Central memory CD8-positive, alpha-beta T cell (primary cell): ENCODE results near the gene USP48.
A peak's percentile ranks its signal among the peaks of the same experiment; 100 is the strongest.
"Not testable (repeated sequence)": the region's sequence is repeated elsewhere in the genome, so short reads cannot be mapped to it uniquely, and the experiment has no call there.

Experiments
- ATAC-seq: fragments of 150-1000 bp; cut with Tn5 transposase; replicated peaks from 2 replicates; pipeline ENCODE4 v1.10.0; 2022; ENCODE audit warnings: mild to moderate bottlenecking, moderate FRiP score, moderate number of reproducible peaks; ENCODE audit not compliant: poor library complexity, severe bottlenecking; ENCODE audit errors: extremely low read depth
- DNase-seq, 2 donors: peaks; one replicate each; pipeline ENCODE4 v3.0.0; 2021; ENCODE audit warnings: low spot score in 2 of 2
- H3K27ac Mint-ChIP-seq: one replicate; pipeline ENCODE4 v1.8.0; 2022; ENCODE audit warnings: low read depth, mild to moderate bottlenecking, moderate library complexity, mixed read lengths
- H3K27me3 Mint-ChIP-seq: one replicate; pipeline ENCODE4 v1.8.0; 2022; ENCODE audit warnings: mixed read lengths
- H3K36me3 Mint-ChIP-seq: one replicate; pipeline ENCODE4 v1.8.0; 2022; ENCODE audit warnings: mild to moderate bottlenecking, moderate library complexity, mixed read lengths; ENCODE audit not compliant: insufficient read depth
- H3K4me1 Mint-ChIP-seq: one replicate; pipeline ENCODE4 v1.8.0; 2022; ENCODE audit warnings: mixed read lengths
- H3K4me3 Mint-ChIP-seq: one replicate; pipeline ENCODE4 v1.8.0; 2022; ENCODE audit warnings: mild to moderate bottlenecking, moderate library complexity, mixed read lengths
- H3K9me3 Mint-ChIP-seq: one replicate; pipeline ENCODE4 v1.8.0; 2022; ENCODE audit warnings: mixed read lengths

USP48 gene

GRCh38 chr1:21691739-21692138 lies 91.2 kb downstream of the USP48 start:
- ATAC-seq = no peak
- DNase-seq = no peak

DNA sequence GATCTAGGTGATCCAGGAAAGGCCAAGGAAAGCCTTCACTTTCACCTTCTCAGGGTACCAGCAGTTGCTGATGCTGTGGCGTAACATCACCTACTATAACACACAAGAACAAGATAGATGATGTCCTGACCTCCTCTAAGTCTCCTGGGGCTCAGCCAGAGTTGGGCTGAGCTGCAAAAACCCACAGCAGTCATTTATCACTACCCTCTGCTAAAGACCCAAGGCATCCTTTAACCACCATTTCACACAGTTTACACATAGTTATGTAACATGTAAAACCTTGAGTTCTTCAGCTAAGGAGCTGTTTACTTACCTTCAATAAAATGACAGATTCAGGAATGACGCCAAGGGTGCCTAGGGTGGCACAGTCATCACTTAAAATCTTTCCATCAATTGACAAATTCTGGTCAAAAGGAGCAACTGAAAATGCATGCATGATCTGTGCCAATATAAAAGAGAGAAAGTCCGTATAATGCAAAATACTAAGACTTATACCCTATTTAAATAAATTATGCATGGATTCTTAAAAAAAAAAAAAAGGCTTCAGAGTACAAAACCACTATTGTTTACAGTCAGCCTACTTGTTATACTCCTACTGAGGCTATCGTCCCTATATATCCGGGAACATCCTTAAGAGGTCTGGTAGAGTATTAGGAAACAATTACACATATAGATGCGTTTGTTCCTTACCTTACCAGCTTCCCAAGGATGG lies 93.1 kb downstream of the USP48 start:
- H3K27me3 Mint-ChIP-seq = no peaks in the 10 kb centered on the region
- H3K27ac Mint-ChIP-seq = no peak overlapping the region
- no peaks in the 10 kb centered on the region for H3K4me1 Mint-ChIP-seq
- peaks cover 70% of the 10 kb centered on the region for H3K36me3 Mint-ChIP-seq
- H3K9me3 Mint-ChIP-seq = no peaks in the 10 kb centered on the region
- no peak for ATAC-seq
- DNase-seq = no peak
- no peak overlapping the region for H3K4me3 Mint-ChIP-seq

More at GRCh38 chr1:21691739-21692138, 91.2 kb downstream of the USP48 start:
- Mint-ChIP-seq H3K27ac (no peak overlapping the region), H3K27me3 (no peaks in the 10 kb centered on the region), H3K4me1 (no peaks in the 10 kb centered on the region), H3K4me3 (no peak overlapping the region), H3K36me3 (peaks cover 61% of the 10 kb centered on the region), H3K9me3 (no peaks in the 10 kb centered on the region)

DNA sequence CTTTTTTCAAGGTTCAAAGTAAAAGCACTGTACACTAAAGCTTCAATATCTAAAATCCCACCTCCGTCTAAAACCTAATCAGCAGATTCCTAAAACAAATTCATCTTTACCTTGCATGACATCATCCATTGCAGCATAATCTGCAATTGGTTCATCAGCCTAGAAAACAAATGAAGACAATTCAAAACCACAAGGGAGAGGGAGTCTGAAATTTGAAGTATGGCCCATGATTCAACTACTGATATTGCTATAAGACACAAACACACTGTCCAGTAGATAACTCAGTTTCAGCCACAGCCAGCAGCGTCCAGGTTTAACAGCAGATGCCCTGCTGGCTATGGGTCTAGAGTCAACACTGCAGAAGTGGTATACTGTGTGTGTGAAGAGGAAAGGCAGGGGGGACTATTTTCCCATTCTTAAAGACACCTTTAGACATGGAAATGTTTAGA lies 95.8 kb downstream of the USP48 start:
- Mint-ChIP-seq H3K4me3 (no peak overlapping the region), H3K36me3 (peaks cover 66% of the 10 kb centered on the region), H3K4me1 (no peaks in the 10 kb centered on the region), H3K9me3 (no peaks in the 10 kb centered on the region), H3K27me3 (no peaks in the 10 kb centered on the region), H3K27ac (no peak overlapping the region)
- no peak for ATAC-seq
- no peak for DNase-seq

DNA sequence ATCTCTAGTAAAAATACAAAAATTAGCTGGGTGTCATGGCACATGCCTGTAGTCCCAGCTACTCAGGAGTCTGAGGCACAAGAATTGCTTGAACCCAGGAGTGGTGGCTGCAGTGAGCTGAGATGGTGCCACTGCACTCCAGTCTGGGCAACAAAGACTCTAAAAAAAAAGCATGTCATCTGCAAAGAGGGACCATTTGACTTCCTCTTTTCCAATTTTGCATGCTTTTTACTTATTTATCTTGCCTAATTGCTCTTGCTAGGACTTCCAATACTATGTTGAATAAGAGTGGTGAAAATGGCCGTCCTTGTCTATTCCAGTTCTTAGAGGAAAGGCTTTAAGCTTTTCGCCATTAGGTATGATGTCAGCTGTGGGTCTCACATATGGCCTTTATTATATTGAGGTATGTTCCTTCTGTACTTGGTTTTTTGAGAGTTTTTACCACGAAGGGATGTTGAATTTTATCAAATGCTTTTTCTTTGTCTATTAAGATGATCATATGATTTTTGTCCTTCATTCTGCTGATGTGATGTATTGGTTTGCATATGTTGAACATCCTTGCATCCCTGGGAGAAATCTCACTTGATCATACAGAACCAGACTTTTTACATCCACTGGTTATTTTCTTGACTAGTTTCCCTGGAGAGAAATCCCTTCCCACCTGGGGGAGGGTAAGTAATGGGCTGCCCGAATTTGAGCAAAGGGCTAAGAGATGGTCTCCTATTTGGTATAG lies 96.8 kb downstream of the USP48 start:
- DNase-seq = no peak
- ATAC-seq = no peak
- Mint-ChIP-seq H3K4me1 (no peaks in the 10 kb centered on the region), H3K9me3 (no peaks in the 10 kb centered on the region), H3K27me3 (no peaks in the 10 kb centered on the region), H3K27ac (peak overlapping the region; percentile 38), H3K36me3 (peaks cover 63% of the 10 kb centered on the region), H3K4me3 (no peak overlapping the region)

GRCh38 chr1:21681426-21681825 lies 101.5 kb downstream of the USP48 start:
- Mint-ChIP-seq H3K4me1 (no peaks in the 10 kb centered on the region), H3K27ac (no peak overlapping the region), H3K36me3 (peaks cover 38% of the 10 kb centered on the region), H3K9me3 (no peaks in the 10 kb centered on the region), H3K27me3 (no peaks in the 10 kb centered on the region), H3K4me3 (no peak overlapping the region)
- no peak for ATAC-seq
- no peak for DNase-seq

DNA sequence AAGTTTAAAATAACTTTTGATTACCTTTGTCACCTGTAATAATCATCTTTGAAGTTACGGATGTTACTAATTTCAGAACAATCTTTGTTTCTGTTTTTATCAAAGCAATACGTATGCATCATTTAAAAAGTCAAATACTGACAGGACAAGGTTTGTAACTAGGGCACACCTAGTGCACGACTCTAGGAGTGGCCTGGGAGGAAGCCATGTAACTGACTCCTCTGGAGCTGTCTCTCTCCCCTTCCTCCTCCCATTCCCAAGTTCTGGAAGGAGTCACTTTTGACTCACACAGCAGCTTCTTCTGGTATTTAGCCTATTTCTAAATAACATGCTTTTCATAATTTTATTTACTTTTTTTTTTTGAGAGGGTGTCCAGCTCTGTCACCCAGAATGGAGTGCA lies 102.0 kb downstream of the USP48 start:
- no peak for ATAC-seq
- Mint-ChIP-seq H3K4me3 (no peak overlapping the region), H3K27ac (no peak overlapping the region), H3K9me3 (no peaks in the 10 kb centered on the region), H3K36me3 (peaks cover 34% of the 10 kb centered on the region), H3K4me1 (no peaks in the 10 kb centered on the region), H3K27me3 (no peaks in the 10 kb centered on the region)
- no peak for DNase-seq

- Mint-ChIP-seq H3K4me3 (no peak overlapping the region), H3K27me3 (no peaks in the 10 kb centered on the region), H3K36me3 (peaks cover 32% of the 10 kb centered on the region), H3K27ac (no peak overlapping the region), H3K4me1 (no peaks in the 10 kb centered on the region), H3K9me3 (no peaks in the 10 kb centered on the region)
- no peak for DNase-seq
- ATAC-seq = no peak
Observed at GRCh38 chr1:21680381-21680780, 102.6 kb downstream of the USP48 start.

DNA sequence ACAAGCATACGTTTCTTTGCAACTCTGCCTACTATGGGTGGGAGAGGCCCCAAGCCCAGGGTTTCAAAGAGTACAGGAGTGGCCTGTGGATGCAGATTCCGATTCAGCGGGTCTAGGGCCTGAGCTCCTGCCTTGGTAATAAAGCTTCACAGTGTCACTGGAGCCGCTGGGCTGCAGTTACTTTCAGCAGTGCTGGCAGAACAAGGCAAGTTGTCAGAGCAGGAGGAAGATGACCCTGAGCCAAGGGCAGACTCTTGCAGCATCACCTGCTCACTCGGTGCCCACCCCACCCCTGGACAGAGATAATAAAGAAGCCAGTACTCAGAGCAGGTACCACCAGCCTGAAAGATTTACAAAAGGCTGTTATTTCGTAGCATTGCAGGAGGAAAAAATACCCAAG lies 105.8 kb downstream of the USP48 start:
- ATAC-seq (no peak), DNase-seq (no peak)
- Mint-ChIP-seq H3K36me3 (peaks cover 17% of the 10 kb centered on the region), H3K27me3 (no peaks in the 10 kb centered on the region), H3K27ac (no peak overlapping the region), H3K4me3 (no peak overlapping the region), H3K9me3 (no peaks in the 10 kb centered on the region), H3K4me1 (no peaks in the 10 kb centered on the region)

DNA sequence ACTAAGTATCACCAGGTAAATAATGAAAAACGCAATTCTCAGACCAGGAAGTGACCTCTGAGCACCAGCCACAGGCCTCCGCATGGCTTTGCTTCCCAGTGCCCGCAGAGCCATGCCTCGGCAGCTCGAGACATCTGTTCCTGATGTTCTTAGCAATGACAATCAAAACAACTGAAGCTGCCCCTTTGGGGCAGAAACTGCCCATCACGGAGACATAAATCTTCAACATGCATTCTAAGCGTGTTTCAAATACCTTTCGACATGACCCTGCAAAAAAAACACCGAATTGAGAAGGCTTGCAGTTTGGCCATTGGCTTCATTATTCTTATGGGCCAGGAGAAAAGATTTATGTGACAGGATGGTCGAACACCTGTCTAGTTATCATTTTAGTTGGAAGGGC lies 108.0 kb downstream of the USP48 start:
- Mint-ChIP-seq H3K27ac (no peak overlapping the region), H3K4me3 (no peak overlapping the region), H3K9me3 (no peaks in the 10 kb centered on the region), H3K36me3 (peaks cover 11% of the 10 kb centered on the region), H3K27me3 (no peaks in the 10 kb centered on the region), H3K4me1 (no peaks in the 10 kb centered on the region)
- DNase-seq (no peak), ATAC-seq (no peak)

DNA sequence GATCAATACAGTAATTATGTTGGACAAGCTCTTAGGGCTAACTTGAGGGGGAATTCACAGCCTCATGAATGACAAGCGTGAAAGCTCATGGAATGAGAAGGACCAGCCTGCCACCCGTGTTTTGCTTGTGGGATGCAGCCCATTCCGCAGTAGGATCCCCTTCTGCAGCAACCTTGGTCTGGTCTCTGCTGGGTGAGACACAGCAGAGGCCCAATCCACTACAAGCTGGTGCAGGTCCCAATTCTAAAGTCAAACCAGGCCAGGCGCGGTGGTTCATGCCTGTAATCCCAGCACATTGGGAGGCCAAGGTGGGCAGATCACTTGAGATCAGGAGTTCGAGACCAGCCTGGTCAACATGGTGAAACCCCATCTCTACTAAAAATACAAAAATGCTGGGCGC lies 109.1 kb downstream of the USP48 start:
- DNase-seq, ATAC-seq, H3K36me3 Mint-ChIP-seq, H3K27ac Mint-ChIP-seq, H3K4me3 Mint-ChIP-seq, H3K27me3 Mint-ChIP-seq, H3K9me3 Mint-ChIP-seq, H3K4me1 Mint-ChIP-seq: not testable (repeated sequence)

GRCh38 chr1:21673277-21673780 lies 109.6 kb downstream of the USP48 start:
- H3K27ac Mint-ChIP-seq = no peak overlapping the region
- peaks cover 6% of the 10 kb centered on the region for H3K36me3 Mint-ChIP-seq
- H3K27me3 Mint-ChIP-seq = peaks cover 3% of the 10 kb centered on the region
- ATAC-seq (no peak), DNase-seq (no peak)
- no peaks in the 10 kb centered on the region for H3K9me3 Mint-ChIP-seq
- H3K4me3 Mint-ChIP-seq = no peak overlapping the region
- H3K4me1 Mint-ChIP-seq = no peaks in the 10 kb centered on the region

GRCh38 chr1:21672478-21673276 lies 110.3 kb downstream of the USP48 start:
- no peak overlapping the region for H3K27ac Mint-ChIP-seq
- peaks cover 9% of the 10 kb centered on the region for H3K27me3 Mint-ChIP-seq
- H3K9me3 Mint-ChIP-seq = no peaks in the 10 kb centered on the region
- H3K4me1 Mint-ChIP-seq = no peaks in the 10 kb centered on the region
- H3K4me3 Mint-ChIP-seq = no peak overlapping the region
- DNase-seq (no peak), ATAC-seq (no peak)
- H3K36me3 Mint-ChIP-seq = peaks cover 6% of the 10 kb centered on the region
